ENCODE measurements around the gene RPL10A.

The RPL10A gene

GRCh38 chr6:35497571-35498421 is 29.6 kb downstream of the RPL10A start:
- H3K4me3 ChIP-seq (ENCODE audit: low read depth, low read length), result peak overlapping the region; percentile 28
- TF ChIP-seq CTCF (IDR thresholded peaks at IDR 0.05; ENCODE audit: borderline replicate concordance, insufficient read depth, low read depth, low read length), result no peak

GRCh38 chr6:35498422-35499067 is 30.3 kb downstream of the RPL10A start:
- no peak overlapping the region for H3K4me3 ChIP-seq (ENCODE audit: low read depth, low read length)
- no peak for TF ChIP-seq CTCF (IDR thresholded peaks at IDR 0.05; ENCODE audit: borderline replicate concordance, insufficient read depth, low read depth, low read length)

GRCh38 chr6:35499372-35499771 is 31.2 kb downstream of the RPL10A start:
- no peak for TF ChIP-seq CTCF (IDR thresholded peaks at IDR 0.05; ENCODE audit: borderline replicate concordance, insufficient read depth, low read depth, low read length)
- H3K4me3 ChIP-seq (ENCODE audit: low read depth, low read length), result no peak overlapping the region

GRCh38 chr6:35500782-35501181 is 32.6 kb downstream of the RPL10A start:
- TF ChIP-seq CTCF (IDR thresholded peaks at IDR 0.05; ENCODE audit: borderline replicate concordance, insufficient read depth, low read depth, low read length), result no peak
- H3K4me3 ChIP-seq (ENCODE audit: low read depth, low read length), result no peak overlapping the region

GRCh38 chr6:35501784-35502183 is 33.6 kb downstream of the RPL10A start:
- H3K4me3 ChIP-seq (ENCODE audit: low read depth, low read length), result no peak overlapping the region
- no peak for TF ChIP-seq CTCF (IDR thresholded peaks at IDR 0.05; ENCODE audit: borderline replicate concordance, insufficient read depth, low read depth, low read length)

- H3K4me3 ChIP-seq (ENCODE audit: low read depth, low read length), result no peak overlapping the region
- no peak for TF ChIP-seq CTCF (IDR thresholded peaks at IDR 0.05; ENCODE audit: borderline replicate concordance, insufficient read depth, low read depth, low read length)
These were observed 35.3 kb downstream of the RPL10A start for GRCh38 chr6:35503534-35503933.

GRCh38 chr6:35505999-35506412 is 37.8 kb downstream of the RPL10A start:
- no peak for TF ChIP-seq CTCF (IDR thresholded peaks at IDR 0.05; ENCODE audit: borderline replicate concordance, insufficient read depth, low read depth, low read length)
- H3K4me3 ChIP-seq (ENCODE audit: low read depth, low read length), result no peak overlapping the region
